Stimulated activated CD4-positive, alpha-beta T cell treated with anti-CD3 and anti-CD28 coated beads, TNF-alpha, amount 100 ng/mL, for 1 hour (primary cell): ENCODE data around the gene PEPD.
"Not testable (repeated sequence)": the region's sequence is repeated elsewhere in the genome, so short reads cannot be mapped to it uniquely, and the experiment has no call there.

ENCODE experiments used
- DNase-seq, 3 donors: peaks; one replicate each; pipeline ENCODE4 v3.0.0-alpha.2; 2020; ENCODE audit warnings: low read depth in 3 of 3, low spot score in 1 of 3

PEPD gene

DNA sequence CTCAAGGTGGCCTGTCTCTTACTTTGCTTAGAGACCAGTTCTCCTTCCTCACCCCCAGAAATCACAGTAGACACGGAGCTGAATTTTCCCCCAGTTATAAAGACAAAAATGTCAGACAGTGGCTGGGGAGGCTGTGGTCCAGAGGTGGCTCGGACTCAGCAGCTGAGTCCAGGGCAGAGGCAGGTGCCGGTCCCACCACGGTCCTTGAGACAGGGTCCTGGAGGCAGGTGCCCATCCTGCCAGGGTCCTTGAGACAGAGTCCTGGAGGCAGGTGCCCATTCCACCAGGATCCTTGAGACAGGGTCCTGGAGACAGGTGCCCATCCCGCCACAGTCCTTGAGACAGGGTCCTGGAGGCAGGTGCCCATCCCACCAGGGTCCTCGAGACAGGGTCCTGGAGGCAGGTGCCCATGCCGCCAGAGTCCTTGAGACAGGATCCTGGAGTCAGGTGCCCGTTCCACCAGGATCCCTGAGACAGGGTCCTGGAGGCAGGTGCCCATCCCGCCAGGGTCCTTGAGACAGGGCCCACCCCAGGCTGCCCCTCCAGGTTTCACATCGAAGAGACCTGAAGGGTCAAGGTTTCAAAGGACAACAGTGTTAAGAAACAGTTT is 23.1 kb downstream of the PEPD start:
- no peak for DNase-seq

DNA sequence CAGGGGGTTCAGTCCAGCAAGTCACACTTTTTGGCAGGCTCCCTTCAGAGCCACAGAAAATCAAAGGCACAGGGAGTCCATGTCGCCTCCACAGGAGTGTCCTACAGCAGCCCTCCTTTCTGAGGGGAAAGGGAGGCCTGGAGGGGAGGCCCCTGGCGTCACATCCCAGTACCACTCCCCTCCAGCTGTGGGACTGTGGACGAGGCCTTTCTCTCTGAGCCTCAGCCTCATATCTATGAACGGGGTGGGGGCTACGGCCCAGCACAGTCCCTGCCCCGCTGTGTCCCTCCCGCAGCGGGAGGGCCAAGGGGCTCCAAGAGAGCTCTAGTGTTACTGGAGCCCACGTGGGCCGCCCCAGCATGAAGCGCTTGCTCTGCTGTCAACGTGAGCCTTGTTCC is 23.8 kb downstream of the PEPD start:
- DNase-seq, result no peak

DNA sequence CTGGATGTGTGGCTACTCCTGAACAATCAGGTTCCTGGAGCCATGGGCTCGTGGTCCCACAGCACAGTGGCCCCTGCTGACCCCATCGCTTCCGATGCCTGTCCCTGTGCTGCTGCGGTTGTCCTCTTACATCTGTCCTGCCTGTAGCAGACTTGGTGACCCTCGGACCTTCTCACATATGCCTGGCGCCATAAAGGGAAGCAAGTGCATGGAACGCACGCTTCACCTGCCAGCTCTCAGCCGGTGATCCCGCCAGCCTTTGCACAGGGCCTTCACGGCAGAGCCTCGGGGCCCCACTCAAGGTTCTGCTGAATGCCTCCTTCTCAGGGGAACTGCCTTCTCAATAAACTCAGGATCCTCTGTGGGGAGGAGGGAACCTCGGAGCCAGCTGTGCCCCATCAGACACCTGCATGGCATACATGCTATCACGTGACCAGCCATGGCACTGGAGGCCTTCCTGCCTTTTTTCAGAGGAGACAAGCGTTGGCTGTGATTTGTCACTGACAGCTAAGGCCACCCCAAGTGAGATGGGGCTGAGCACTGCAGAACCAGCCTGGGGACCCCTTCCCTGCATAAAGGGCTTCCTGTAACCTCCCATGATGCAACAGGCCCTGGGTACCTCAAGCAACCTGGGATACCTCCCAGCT is 24.3 kb downstream of the PEPD start:
- no peak for DNase-seq

DNA sequence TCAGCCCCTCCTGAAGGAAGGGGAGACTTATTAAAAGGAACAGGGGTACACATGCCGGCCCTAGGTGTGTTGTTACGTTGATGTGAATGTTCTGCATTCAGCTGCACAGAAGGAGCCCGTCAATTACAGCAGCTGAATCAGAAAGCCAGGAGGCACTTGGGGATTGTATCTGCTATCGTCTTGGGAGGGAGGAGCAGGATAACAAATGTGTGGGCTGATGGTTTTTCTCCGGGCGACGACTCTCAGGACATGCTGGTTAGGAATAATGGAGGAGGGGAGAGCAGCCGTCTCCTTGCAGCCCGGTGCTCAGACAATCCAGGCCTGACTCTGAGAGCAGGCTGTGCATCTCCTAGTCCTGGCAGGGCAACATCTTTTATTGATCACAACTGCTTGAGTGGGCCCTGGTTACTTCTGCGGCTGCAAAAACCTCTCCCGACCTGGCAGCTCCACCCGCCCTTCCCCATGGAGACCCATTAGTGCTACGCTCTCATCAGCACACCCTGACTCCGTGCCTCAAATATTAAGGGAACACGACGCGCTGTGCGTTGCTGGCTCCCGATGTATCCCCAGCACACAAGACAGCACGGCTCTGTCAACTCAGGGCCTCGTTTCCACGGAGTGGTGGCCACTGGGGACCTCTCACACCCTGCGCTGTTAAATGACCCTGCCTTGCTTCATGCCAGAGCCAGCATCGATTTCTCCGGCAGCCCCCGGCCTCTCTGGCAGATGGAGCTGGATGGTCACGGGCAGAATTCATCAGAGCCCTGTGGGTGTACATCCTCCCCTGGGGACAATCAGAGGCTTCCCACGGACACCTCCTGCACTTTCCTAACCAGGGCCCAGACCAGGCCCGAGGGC is 25.3 kb downstream of the PEPD start:
- no peak for DNase-seq

DNA sequence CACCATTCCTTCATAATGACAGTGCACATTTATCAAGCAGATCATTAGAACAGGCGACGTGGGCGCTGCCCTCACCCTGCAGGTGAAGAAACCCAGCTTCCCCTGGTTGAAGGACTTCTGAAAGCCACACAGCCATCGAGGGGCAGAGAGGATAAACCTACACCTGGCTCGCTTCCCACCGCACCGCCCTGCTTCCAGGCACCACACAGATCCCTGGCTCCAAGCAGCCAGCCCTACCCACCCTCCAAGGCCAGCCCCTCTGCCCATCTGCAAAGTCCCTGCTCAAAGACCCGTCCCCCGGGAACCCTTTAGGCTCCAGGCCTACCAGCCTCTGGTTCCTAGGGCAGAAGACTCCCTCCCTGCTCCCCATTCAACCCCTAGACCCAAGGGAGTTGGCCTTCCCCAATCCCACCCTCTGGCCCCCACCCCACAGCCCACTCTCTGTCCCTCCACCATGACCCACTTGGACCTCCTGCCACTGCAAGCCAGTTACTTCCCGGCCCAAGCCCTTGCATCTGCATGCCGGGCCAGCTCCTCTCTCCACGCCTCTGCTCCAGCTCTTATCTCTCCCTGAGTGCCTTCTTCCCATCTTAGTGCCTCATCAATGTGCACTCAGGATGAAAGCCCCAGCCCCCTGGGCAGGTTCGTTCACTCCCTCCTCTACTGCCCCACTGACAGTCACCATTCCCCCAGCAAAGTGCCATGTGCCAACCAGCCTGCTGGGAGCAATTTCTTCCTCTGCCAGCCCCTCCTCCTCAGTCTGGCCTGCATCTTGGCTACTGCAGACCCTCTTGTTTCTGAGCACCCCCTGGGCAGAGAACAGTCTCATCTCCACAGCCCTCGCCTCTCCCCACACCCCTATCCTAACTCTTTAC is 28.0 kb downstream of the PEPD start:
- no peak for DNase-seq

DNA sequence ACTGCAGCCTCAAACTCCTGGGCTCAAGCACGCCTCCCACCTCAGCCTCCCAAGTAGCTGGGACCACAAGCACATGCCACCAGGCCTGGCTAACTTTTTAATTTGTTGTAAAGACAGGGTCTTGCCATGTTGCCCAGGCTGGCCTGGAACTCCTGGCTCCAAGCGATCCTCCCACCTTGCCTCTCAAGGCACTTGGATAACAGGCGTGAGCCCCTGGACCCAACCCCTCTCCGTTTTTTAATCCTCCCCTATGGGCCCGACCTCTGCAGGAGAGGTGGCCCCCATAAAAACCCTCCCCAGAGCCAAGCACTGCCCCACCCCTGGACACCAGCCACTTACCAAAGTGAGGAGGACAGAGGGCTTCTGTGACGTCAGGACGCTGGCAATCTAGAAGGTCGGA is 28.6 kb downstream of the PEPD start:
- DNase-seq, result no peak

DNA sequence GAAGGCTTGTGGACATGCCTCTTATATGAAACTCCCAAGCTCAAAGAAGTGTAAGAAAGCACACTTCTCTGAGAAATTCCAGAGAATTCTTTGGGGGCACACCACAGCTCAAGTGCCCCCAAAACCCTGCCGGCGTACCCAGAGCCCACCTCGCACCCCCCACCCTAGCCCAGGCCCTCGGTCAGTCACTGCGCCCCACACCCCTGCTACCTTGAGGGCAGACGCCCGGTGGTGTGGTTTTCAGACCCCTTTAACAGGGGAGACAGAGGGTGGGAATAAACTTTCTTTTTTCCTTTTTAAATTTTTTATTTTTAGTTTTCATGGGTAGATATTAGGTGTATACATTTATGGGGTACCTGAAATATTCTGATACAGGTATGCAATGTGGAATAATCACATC is 29.5 kb downstream of the PEPD start:
- no peak for DNase-seq

DNA sequence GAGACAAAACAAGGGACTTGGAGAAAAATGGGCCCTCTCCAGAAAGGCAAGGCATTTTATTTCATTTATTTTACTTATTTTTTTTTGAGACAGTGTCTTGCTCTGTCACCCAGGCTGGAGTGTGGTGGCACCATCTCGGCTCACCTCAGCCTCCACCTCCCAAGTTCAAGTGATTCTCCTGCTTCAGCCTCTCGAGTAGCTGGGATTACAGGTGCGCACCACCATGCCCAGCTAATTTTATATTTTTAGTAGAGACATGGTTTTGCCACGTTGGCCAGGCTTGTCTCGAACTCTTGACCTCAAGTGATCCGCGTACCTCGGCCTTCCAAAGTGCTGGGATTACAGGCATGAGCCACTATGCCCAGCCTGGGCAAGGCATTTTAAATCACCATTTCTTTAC is 31.0 kb downstream of the PEPD start:
- not testable (repeated sequence) for DNase-seq

DNA sequence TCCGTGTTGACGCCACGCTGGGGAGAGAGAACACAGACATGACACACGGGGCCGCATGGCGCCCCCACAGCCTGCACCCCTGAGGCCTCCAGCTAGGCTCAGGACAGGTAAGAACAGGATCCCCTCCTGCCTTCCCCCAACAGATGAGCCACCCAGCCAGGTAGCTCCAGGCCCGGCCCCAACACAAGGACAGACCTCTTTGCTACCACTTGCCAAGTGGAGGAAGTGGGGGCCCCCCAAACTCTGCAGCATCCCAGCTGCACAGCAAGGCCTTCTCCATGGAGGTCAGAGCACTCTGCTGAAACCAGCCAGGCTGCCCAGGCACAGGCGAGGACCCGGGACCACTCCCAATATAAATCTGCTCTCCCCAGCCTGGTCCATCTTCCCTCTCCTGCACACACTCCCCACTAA is 31.5 kb downstream of the PEPD start:
- no peak for DNase-seq

DNA sequence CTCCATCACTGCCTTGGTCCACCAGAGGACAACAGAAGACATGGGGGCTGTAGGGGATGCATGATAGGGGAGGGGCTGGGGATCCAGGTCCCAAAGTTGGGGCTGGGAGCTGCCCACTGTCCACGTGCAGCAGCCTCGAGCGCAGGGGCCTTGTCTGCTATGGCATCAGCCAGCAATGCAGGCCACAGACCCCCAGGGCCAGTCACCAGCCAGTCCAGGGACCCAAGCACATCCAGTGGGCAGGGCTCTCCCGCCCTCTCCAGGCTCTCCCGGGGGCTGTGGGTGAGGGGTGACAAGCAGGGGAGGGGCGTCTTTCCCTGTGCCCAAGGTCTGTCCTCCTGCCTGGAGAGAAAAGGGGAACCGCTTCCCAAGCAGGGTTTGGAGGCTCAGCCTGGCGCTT is 32.8 kb downstream of the PEPD start:
- DNase-seq, result no peak

DNA sequence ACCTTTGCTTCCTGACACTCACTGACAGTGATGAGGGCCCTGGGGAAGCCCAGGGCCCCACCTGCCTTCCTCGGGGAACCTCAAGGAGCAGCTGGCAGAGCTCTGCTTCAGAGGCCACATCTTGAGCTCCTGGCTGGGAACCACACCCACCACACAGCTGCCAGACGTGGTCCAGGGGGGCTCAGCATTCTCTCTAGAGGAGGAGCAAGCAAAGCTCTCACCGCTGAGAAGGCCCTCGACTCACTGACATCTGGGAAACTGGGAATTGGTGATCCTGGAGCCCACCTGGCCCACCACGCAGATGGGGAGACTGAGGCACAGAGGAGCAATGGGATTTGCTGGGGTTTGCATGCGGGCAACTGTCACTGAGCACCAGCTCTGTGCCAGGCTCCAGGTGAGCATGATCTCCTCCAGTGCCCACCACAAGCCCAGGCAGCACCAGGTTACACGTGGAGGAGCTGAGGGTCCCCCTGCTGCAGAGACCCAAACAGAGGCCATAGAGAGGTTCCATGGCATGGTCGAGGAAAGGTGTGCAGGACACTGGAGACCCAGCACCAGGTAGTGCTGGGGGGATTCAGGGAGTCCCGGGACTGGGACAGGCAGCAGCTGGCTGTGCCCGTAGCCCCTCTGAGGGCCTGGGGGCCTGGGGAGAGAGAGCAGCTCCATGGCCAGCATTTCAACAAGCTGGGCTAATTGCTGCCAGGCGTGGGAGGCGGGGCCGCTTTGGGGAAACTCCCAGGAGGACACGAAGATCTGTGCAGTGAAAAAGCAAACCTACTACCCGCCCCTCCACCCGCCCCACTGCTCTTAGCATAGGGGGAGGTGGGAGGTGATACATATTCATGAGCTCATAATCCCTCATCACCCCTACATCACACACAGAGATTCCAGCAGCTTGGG is 33.4 kb downstream of the PEPD start:
- no peak for DNase-seq

DNA sequence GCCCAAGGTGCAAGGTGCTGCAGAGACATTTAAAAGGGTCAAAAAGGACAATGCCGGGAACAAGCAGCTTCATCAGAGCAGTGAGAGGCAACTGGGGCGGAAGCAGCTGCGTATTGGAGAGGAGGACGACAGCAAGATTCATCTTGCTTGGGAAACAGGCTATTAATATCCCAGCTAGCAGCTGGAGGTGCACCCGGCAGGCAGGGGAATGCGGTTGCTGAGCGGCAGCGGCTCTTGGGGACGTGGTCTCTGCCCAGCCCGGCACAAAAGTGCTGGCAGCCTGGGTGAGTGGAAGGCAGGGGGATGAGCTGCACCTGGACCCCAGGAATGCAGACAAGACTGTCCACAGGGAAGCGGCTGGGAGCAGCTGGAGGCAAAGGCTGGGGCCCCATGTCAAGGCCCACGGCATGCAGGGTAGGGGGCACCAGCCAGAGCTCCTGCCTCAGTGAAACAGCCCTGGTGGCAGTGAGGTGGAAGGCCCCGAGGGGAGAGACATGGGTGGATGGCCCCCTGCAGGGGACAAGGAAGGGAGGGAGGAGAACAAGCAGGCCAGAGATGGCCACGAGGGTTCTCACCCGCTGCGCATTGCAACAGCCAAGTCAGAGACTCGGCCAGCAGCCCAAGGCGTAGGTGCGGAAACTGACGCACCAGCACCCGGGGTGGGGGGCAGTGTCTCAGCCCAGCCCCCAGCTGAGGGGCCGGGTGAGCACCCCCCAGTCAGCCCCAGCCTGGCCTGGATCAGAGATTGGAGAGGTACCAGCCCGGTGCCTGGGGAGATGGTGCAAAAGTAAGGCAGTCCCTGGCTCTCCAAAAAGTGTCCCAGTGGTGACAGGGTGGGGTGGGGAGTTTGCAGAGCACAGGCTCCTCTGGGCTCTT is 34.4 kb downstream of the PEPD start:
- DNase-seq, result no peak

- no peak for DNase-seq
These were observed 35.2 kb downstream of the PEPD start for GRCh38 chr19:33486407-33486806.

DNA sequence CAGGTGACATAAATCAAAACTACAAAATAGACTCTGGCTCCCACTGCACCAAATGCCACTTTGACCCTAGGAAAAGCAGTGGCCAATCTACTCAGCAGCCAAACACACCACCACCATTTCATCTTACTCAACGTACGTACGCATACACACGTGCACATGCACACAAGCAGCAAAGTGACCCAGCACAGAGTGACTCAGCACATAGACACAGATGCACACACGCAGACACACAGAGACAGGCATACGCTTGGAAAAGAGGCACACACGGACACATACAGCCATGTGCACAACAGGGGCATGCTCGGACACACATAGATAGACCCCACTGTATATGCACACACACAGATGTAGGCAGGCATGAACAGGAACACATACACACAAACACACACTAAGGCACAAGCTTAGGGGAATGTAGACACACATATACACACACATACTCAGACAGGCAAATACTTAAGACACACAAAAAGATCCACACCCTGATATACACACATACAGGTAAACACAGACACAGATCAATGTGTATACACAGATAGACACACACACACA is 37.3 kb downstream of the PEPD start:
- no peak for DNase-seq

DNA sequence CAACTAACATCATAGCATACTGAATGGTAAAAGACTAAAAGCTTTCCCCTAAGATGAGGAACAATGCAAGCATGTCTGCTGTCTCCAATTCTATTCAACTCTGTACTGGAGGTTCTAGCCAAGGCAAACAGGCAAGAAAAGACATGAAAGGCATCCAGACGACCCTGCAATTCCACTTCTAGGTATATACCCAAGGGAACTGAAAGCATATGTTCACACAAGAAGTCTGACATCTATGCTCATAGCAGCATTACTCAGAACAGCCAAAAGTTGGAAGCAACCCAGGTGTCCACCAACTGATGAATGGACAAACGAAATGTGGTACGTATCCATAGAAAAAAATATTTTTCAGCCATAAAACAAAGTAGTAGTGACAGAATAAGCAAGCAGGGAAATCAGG is 39.1 kb downstream of the PEPD start:
- no peak for DNase-seq

GRCh38 chr19:33481863-33482262 is 39.7 kb downstream of the PEPD start:
- DNase-seq, result no peak

DNA sequence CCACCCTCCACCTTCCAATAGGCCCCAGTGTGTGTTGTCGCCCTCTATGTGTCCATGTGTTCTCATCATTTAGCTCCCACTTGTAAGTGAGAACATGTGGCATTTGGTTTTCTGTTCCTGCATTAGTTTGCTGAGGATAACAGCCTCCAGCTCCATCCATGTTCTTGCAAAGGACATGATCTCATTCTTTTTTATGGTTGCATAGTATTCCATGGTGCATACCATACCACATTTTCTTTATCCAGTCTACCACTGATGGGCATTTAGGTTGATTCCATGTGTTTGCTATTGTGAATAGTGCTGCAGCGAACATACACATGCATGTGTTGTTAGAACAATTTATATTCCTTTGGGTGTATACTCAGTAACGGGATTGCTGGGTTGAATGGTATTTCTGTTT is 42.0 kb downstream of the PEPD start:
- DNase-seq, result not testable (repeated sequence)

DNA sequence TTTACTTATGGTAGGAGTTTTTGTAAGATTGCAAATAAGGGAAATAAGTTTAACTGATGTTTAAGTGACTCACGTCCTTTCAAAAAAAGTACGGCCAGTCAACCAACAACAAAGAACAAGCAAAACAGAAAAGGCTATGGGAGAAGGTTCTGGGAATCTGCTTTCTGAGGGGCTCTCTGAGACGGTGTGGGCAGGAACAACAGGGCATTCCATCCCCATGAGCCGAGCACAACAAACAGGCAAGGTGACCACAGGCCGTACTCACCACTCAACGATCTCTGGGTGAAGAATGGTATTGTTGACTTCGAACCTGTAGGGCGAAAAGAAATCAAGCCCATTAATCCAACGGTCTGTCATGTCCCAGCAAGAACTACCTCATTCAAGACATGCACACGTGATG is 43.8 kb downstream of the PEPD start:
- no peak for DNase-seq

- DNase-seq, result no peak
These were observed 45.4 kb downstream of the PEPD start for GRCh38 chr19:33476151-33476707.
